IPS-18c (cell line): ENCODE data around the gene PRTG.

Source experiments
- H3K4me3 ChIP-seq: 2 replicates; pipeline ENCODE4 v1.7.0; 2013; ENCODE audit warnings: low read depth, mild to moderate bottlenecking, low read length, moderate library complexity; ENCODE audit not compliant: insufficient read depth
- H3K9me3 ChIP-seq: one replicate; pipeline ENCODE4 v1.6.1; 2013; ENCODE audit warnings: mild to moderate bottlenecking, low read length, moderate library complexity; ENCODE audit not compliant: control insufficient read depth, insufficient read depth

The PRTG gene

GRCh38 chr15:55564347-55565145, 178.4 kb downstream of the PRTG start:
- H3K4me3 ChIP-seq: no peak overlapping the region

DNA sequence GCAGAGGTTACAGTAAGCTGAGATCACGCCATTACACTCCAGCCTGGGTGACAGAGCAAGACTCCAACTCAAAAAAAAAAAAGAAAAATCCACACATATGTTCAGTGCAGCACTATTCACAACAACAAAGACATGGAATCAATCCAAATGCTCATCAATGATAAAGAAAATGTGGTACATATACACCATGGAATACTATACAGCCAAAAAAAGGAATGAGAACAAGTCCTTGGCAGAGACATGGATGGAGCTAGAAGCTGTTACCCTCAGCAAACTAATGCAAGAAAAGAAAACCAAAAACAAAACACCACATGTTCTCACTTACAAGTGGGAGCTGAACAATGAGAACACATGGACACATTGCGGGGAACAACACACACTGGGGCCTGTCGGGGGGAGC, 180.4 kb downstream of the PRTG start:
- H3K9me3 ChIP-seq: no peaks in the 10 kb centered on the region
- no peak overlapping the region for H3K4me3 ChIP-seq

More at GRCh38 chr15:55564347-55565145, 178.4 kb downstream of the PRTG start:
- H3K9me3 ChIP-seq: no peaks in the 10 kb centered on the region
